ENCODE data around the gene TRIP13. TPM values are rescaled to one million over a fixed set of nuclear protein-coding genes. Genes with fewer than 3 reads are reported as not detected.

Gene TRIP13
- total RNA-seq, 2 donors from 2014 or later = 21.9 to 32.4 TPM

DNA sequence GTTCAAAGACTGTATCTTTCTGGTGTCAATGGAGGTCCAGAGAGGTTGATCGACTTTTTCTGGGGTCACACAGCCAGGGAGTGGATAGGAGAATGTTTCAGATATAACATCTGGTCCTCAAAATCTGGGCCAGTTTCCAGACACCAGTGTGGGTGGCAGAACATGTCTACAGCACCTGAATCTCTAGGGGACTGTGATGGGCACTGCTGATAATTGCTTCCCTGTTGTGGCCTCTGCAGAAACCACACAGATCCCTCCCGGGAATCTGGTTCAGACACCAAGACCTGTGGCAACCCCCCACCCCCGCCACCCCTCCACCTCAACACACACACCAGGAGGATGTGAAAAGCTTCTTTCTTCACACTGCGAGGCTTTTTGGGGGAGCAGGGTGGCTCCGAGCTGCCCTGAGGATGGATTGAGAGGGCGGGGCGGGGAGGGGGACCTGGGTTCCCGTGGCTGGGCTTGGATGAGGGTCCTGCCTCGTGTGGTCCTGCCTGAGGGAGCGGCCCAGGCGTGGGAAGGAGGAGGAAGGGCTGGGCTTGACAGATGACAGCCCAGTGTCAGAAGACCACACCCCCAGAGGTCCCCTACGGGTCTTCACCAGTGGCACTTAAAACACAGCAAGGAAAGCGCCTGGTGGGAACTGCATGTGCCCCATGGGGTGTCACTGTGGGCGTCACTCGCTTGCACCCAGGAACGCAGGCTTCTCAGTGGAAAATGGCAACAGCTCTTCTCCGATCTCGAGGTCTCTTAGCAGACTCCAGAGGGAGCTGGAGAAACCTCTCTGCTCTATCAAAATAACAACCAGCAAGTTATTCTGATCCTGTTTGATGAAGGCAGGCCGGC is 55.2 kb downstream of the TRIP13 start:
- no peak overlapping the region for H3K4me3 ChIP-seq (ENCODE audit: low read length)
- Mint-ChIP-seq H3K27ac (no peak overlapping the region), H3K36me3 (ENCODE audit: low read depth) (no peaks in the 10 kb centered on the region), H3K9me3 (no peaks in the 10 kb centered on the region), H3K4me1 (peaks cover 3% of the 10 kb centered on the region), H3K4me3 (no peak overlapping the region), H3K27me3 (ENCODE audit: insufficient read depth) (peaks cover 19% of the 10 kb centered on the region)
- H3K9ac ChIP-seq (ENCODE audit: extremely low read depth, low read length, poor library complexity, severe bottlenecking) = no peak overlapping the region
- H3K27me3 ChIP-seq (ENCODE audit: control insufficient read depth, insufficient read depth, low read length, poor library complexity, severe bottlenecking) = no peaks in the 10 kb centered on the region
- H3K9me3 ChIP-seq (ENCODE audit: control insufficient read depth, low read length) = no peaks in the 10 kb centered on the region
- 83 to 86% methylated on average over 11 to 19 of the region's 19 CpGs for WGBS, 2 experiments (ENCODE audit: insufficient coverage in 1 of 2, insufficient read length in 1 of 2)
- no peaks in the 10 kb centered on the region for H3K36me3 ChIP-seq (ENCODE audit: control insufficient read depth, insufficient read depth, low read length)
- H3K27ac ChIP-seq (ENCODE audit: low read depth, low read length) = no peak overlapping the region
- no peak for DNase-seq
- H3K4me1 ChIP-seq (ENCODE audit: control insufficient read depth, insufficient read depth, low read length) = no peaks in the 10 kb centered on the region
- TF ChIP-seq, protein P1, sequence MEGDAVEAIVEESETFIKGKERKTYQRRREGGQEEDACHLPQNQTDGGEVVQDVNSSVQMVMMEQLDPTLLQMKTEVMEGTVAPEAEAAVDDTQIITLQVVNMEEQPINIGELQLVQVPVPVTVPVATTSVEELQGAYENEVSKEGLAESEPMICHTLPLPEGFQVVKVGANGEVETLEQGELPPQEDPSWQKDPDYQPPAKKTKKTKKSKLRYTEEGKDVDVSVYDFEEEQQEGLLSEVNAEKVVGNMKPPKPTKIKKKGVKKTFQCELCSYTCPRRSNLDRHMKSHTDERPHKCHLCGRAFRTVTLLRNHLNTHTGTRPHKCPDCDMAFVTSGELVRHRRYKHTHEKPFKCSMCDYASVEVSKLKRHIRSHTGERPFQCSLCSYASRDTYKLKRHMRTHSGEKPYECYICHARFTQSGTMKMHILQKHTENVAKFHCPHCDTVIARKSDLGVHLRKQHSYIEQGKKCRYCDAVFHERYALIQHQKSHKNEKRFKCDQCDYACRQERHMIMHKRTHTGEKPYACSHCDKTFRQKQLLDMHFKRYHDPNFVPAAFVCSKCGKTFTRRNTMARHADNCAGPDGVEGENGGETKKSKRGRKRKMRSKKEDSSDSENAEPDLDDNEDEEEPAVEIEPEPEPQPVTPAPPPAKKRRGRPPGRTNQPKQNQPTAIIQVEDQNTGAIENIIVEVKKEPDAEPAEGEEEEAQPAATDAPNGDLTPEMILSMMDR (conservative IDR thresholded peaks at IDR 0.05) = no peak

DNA sequence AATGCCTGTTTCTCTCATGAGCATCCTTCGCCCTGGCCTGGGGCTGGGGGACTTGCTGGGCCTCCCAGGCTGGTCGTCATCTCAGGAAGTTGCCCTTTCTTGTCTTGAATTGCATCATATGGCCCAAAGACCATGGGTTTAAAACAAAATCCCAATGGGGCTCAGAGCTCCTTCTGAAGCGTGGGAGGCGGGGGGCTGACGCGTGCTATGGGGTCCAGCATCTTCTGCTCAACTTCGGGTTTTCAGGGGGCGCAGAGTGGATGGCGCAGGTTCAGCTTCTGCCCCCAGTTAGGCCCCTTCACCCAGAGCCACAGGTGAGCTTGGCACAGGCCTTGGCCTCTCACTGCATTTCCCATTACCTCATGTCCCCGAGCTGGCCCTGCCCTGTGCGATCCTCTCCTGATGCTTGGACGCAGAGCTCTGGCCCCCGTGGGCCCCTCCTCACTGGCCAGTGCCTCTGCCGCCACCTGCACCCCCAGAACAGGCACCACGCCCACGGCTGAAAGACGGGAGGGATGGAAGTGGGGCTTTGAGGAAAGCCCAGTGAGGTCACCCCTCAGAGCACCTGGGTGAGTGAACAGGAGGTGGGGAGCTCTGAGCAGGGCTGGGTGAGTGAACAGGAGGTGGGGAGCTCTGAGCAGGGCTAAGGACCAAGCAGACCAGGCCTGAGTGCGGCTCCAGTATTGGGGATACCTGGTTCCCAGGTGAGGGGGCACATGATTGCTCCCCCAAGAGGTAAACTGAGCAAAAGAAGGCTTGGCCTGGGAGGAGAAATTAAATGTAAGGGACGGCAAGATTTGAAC is 56.0 kb downstream of the TRIP13 start:
- Mint-ChIP-seq H3K4me1 (peaks cover 2% of the 10 kb centered on the region), H3K27me3 (ENCODE audit: insufficient read depth) (peaks cover 18% of the 10 kb centered on the region), H3K9me3 (no peaks in the 10 kb centered on the region), H3K27ac (no peak overlapping the region), H3K36me3 (ENCODE audit: low read depth) (no peaks in the 10 kb centered on the region), H3K4me3 (no peak overlapping the region)
- TF ChIP-seq, protein P1 (conservative IDR thresholded peaks at IDR 0.05) = no peak
- 93 to 94% methylated on average over 14 to 19 of the region's 19 CpGs for WGBS, 2 experiments (ENCODE audit: insufficient coverage in 1 of 2, insufficient read length in 1 of 2)
- Histone ChIP-seq H3K9me3 (ENCODE audit: control insufficient read depth, low read length) (no peaks in the 10 kb centered on the region), H3K4me1 (ENCODE audit: control insufficient read depth, insufficient read depth, low read length) (no peaks in the 10 kb centered on the region), H3K27ac (ENCODE audit: low read depth, low read length) (no peak overlapping the region), H3K27me3 (ENCODE audit: control insufficient read depth, insufficient read depth, low read length, poor library complexity, severe bottlenecking) (no peaks in the 10 kb centered on the region), H3K36me3 (ENCODE audit: control insufficient read depth, insufficient read depth, low read length) (no peaks in the 10 kb centered on the region), H3K9ac (ENCODE audit: extremely low read depth, low read length, poor library complexity, severe bottlenecking) (no peak overlapping the region), H3K4me3 (ENCODE audit: low read length) (no peak overlapping the region)
- no peak for DNase-seq

GRCh38 chr5:949275-949543 is 56.5 kb downstream of the TRIP13 start:
- no peak overlapping the region for H3K4me3 Mint-ChIP-seq
- H3K4me1 ChIP-seq (ENCODE audit: control insufficient read depth, insufficient read depth, low read length) = no peaks in the 10 kb centered on the region
- no peak overlapping the region for H3K27ac ChIP-seq (ENCODE audit: low read depth, low read length)
- no peak overlapping the region for H3K27ac Mint-ChIP-seq
- no peak for DNase-seq
- H3K27me3 ChIP-seq (ENCODE audit: control insufficient read depth, insufficient read depth, low read length, poor library complexity, severe bottlenecking) = no peaks in the 10 kb centered on the region
- H3K9ac ChIP-seq (ENCODE audit: extremely low read depth, low read length, poor library complexity, severe bottlenecking) = no peak overlapping the region
- no peaks in the 10 kb centered on the region for H3K9me3 ChIP-seq (ENCODE audit: control insufficient read depth, low read length)
- peaks cover 15% of the 10 kb centered on the region for H3K27me3 Mint-ChIP-seq (ENCODE audit: insufficient read depth)
- WGBS, 2 experiments (ENCODE audit: insufficient coverage in 1 of 2, insufficient read length in 1 of 2) = 86 to 91% methylated on average over 5 of the region's 5 CpGs
- TF ChIP-seq, protein P1 (conservative IDR thresholded peaks at IDR 0.05) = no peak
- H3K4me3 ChIP-seq (ENCODE audit: low read length) = no peak overlapping the region
- no peaks in the 10 kb centered on the region for H3K36me3 ChIP-seq (ENCODE audit: control insufficient read depth, insufficient read depth, low read length)
- no peaks in the 10 kb centered on the region for H3K4me1 Mint-ChIP-seq
- no peaks in the 10 kb centered on the region for H3K36me3 Mint-ChIP-seq (ENCODE audit: low read depth)
- H3K9me3 Mint-ChIP-seq = no peaks in the 10 kb centered on the region
